Stimulated activated naive CD8-positive, alpha-beta T cell treated with anti-CD3 and anti-CD28 coated beads, Interleukin-15, Interleukin-2, amounts not matched to agents 100 U/mL and 50 U/mL, for 24 hours (primary cell): ENCODE data around the gene PPP3CA.

Experiments used
- ATAC-seq: fragments of 150-1000 bp; cut with Tn5 transposase; one replicate; pipeline ENCODE4 v1.10.0; 2021
- DNase-seq: peaks from one replicate; pipeline ENCODE4 v3.0.0; 2021

Gene PPP3CA

GRCh38 chr4:101331017-101331416 lies 16.3 kb downstream of the PPP3CA start:
- no peak for DNase-seq

GRCh38 chr4:101329592-101329991 lies 17.7 kb downstream of the PPP3CA start:
- ATAC-seq = no peak
- DNase-seq = no peak

More at GRCh38 chr4:101331017-101331416, 16.3 kb downstream of the PPP3CA start:
- no peak for ATAC-seq

GRCh38 chr4:101328063-101328602 lies 19.2 kb downstream of the PPP3CA start:
- ATAC-seq = peak; percentile 87
- no peak for DNase-seq

- ATAC-seq = no peak
- no peak for DNase-seq
Measured at GRCh38 chr4:101326576-101326975, 20.8 kb downstream of the PPP3CA start.

- DNase-seq (no peak), ATAC-seq (no peak)
Measured at GRCh38 chr4:101322743-101323142, 24.6 kb downstream of the PPP3CA start.

GRCh38 chr4:101321481-101322042 lies 25.8 kb downstream of the PPP3CA start:
- ATAC-seq = no peak

GRCh38 chr4:101315786-101316185 lies 31.5 kb downstream of the PPP3CA start:
- ATAC-seq (no peak), DNase-seq (no peak)

More at GRCh38 chr4:101321481-101322042, 25.8 kb downstream of the PPP3CA start:
- DNase-seq = no peak

GRCh38 chr4:101315041-101315440 lies 32.3 kb downstream of the PPP3CA start:
- no peak for ATAC-seq
- DNase-seq = no peak

- no peak for ATAC-seq
- DNase-seq = no peak
Measured at GRCh38 chr4:101309925-101310324, 37.4 kb downstream of the PPP3CA start.

- ATAC-seq (no peak), DNase-seq (no peak)
Measured at GRCh38 chr4:101307899-101308298, 39.4 kb downstream of the PPP3CA start.

- no peak for DNase-seq
- no peak for ATAC-seq
Measured at GRCh38 chr4:101306764-101307615, 40.3 kb downstream of the PPP3CA start.

- DNase-seq = no peak
Measured at GRCh38 chr4:101306225-101306624, 41.1 kb downstream of the PPP3CA start.

GRCh38 chr4:101304916-101305315 lies 42.4 kb downstream of the PPP3CA start:
- DNase-seq (no peak), ATAC-seq (no peak)

More at GRCh38 chr4:101306225-101306624, 41.1 kb downstream of the PPP3CA start:
- ATAC-seq = peak; percentile 59

GRCh38 chr4:101299899-101300540 lies 47.3 kb downstream of the PPP3CA start:
- no peak for ATAC-seq

GRCh38 chr4:101299021-101299420 lies 48.3 kb downstream of the PPP3CA start:
- no peak for DNase-seq
- no peak for ATAC-seq

More at GRCh38 chr4:101299899-101300540, 47.3 kb downstream of the PPP3CA start:
- DNase-seq = no peak

- no peak for ATAC-seq
- no peak for DNase-seq
Measured at GRCh38 chr4:101295691-101296090, 51.6 kb downstream of the PPP3CA start.

GRCh38 chr4:101294597-101294996 lies 52.7 kb downstream of the PPP3CA start:
- DNase-seq (no peak), ATAC-seq (no peak)

- no peak for DNase-seq
- no peak for ATAC-seq
Measured at GRCh38 chr4:101292901-101293300, 54.4 kb downstream of the PPP3CA start.

- DNase-seq (no peak), ATAC-seq (no peak)
Measured at GRCh38 chr4:101292214-101292613, 55.1 kb downstream of the PPP3CA start.

GRCh38 chr4:101291198-101291597 lies 56.1 kb downstream of the PPP3CA start:
- no peak for DNase-seq
- no peak for ATAC-seq

- ATAC-seq (no peak), DNase-seq (no peak)
Measured at GRCh38 chr4:101290654-101291053, 56.7 kb downstream of the PPP3CA start.

- no peak for ATAC-seq
- no peak for DNase-seq
Measured at GRCh38 chr4:101289306-101289705, 58.0 kb downstream of the PPP3CA start.
